Measurements from ENCODE around the gene TXLNG.

TXLNG gene

DNA sequence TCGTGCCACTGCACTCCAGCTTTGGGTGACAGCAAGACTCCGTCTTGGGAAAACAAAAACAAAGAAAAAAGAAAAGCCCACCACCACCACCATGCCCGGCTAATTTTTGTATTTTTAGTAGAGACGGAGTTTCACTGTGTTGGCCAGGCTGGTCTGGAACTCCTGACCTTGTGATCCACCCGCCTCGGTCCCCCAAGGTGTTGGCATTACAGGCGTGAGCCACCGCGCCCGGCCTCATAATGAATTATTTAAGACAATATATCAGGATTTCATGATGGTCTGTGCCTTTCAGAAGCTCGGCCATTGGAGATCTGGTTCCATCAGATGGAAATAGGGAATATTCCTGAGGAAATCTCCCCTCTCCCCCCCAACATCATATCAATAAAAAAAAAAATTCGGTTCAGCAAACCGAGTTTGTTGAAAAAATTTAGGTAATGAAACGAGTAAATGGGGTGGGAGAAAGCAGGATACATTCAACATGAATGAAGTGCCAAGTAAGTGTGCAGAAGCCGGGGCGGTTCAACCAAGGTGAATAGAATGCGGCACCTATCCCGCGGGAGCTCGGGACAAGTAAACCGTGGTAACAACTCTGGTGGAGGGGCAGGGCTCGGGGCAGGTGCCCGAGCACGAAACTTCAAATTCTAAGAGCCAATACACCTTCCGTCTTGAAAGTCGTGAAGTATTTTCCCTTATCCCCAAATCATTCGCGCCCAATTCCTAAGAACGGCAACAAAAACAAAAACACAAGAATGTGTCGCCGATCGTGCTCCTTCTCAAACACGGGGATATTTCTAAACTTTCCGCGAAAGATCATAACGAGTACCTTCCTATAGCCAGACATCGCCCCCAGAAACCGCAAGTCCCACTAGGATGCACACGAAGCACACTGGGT, 773 bp upstream of the TXLNG start:
- no peak for DNase-seq (ENCODE audit: low read depth)

DNA sequence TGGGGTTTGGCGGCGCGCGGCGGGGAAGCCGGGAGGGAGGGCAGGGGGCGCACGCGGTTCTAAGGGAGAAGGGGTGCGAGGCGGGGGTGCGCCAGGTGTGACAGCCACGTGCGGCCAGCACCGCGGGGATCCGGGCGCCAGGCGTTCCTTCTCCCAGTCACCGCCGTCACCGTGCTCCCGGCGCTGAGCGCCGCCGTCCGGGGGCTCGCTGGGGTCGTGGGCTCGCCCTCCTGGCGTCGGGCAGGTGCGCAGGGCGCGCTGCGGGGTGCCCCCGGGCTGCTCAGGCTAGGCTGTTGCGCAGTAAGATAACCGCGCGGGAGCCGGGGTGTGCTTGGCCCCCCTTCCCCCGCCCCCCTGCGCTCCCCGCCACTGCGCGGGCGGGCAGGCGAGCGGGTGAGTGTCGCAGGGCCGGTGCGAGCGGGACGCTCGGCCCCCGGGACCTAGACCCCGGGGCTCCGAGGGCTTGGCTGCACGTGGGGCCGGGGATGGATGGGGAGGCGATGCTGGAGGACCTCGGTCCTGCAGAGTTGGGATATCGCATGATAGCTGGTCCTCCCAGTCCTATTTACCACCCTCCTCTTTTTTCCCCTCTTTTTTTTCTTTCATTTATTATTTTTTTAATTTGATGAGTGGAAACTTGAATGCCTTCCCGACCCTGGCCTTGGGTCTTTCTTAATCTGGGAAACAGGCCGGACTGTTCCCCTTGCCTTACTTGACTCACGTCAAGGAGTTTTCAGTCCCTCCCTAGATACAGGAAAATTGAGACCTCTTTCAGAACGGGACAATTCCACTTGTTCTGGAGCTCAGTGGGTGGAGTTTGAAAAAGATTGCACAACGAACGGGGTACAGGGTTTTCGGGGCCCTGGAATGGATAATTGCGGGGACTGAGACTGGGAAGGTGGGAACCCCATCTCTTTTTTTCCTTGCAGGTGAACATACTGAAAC, 797 bp downstream of the TXLNG start:
- peak; percentile 34 for DNase-seq (ENCODE audit: low read depth)

DNA sequence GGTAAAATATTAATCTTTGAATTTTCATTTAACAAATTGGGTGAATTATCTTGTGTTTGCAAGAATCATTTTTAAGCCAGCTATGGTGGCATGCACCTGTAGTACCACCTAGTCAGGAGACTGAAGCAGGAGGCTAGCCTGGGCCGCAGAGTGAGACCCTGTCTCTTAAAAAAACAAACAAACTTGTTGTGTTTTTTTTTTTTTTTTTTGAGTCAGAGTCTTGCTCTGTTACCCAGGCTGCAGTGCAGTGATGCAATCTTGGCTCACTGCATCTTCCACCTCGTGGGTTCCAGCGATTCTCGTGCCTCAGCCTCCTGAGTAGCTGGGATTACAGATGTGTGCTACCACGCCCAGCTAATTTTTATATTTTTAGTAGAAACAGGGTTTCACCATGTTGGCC, 2.2 kb downstream of the TXLNG start:
- no peak for DNase-seq (ENCODE audit: low read depth)

DNA sequence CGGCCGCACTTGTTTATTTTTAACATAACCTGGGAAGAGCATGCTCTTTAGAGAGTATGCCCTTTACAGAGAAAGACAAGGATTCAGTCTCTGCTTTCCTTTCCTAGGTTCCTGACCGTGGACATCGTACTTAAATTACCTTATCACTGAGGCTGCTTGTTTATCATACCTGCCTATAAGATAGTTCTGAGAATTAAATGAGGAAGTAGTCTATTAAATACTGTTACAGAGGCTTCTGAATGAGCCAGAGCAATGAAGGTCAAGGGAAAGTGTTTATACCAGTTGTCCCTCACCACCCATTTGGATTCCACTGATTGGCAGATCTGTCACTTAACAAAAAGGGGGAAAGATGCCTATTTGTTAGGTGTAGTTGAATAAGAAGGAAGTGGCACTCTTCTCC, 10.0 kb downstream of the TXLNG start:
- DNase-seq (ENCODE audit: low read depth), result no peak

DNA sequence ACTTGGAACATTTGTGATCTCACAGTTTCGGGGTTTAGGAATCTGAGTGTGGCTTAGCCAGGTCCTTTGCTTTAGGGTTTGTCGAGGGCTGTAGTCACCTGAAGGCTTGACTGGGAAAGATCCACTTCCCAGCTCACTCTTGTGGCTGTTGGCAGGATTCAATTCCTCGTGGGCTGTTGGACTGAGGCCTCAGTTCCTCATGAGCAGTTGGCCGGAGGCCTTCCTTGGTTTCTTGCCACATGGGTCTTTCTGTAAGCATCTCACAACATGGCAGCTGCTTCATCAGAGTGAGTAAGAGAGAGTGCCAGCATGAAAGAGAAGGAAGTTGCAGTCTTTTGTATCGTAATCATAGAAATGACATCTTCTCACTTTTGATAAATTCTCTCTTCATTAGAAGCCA, 11.1 kb downstream of the TXLNG start:
- DNase-seq (ENCODE audit: low read depth), result no peak

DNA sequence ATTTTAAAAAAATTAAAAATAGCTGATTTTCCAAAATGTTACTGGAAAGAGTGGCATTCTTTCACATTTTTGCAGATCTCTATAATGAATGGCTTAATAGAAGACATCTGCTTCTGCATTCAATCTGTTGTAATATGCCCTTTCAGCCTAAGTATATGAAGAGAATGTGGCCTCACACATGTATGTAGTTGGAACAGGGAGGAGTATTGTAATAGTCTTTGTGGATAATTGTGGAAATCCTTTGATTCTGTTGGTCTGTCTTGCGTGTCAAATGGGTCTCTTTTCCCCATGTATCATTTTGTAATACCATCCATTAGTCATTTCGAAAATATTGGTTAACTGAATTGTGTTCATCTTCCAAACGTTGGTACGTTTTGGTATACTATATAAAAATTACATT, 11.6 kb downstream of the TXLNG start:
- DNase-seq (ENCODE audit: low read depth), result no peak

DNA sequence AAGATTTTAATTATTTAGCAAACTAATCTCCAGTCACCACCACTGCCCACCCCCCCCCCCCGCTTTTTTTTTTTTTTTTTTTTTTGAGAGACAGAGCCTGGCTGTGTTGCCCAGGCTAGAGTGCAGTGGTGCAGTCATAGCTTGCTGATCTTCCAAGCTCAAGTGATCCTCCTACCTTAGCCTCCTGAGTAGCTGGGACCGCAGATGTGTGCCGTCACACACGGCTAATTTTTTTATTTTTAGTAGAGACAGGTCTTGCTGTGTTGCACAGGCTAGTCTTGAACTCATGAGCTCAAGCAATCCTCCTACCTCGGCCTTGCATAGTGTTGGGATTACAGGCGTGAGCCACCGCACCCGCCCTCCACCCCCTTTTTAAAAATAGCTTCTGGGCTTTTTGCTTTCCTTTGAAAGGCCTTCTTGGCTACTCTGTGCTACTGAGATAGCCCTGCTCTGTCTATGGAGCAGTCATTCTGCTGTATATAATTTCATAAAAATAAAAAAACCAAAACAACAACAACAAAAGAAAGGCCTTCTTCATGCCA, 18.7 kb downstream of the TXLNG start:
- no peak for DNase-seq (ENCODE audit: low read depth)

DNA sequence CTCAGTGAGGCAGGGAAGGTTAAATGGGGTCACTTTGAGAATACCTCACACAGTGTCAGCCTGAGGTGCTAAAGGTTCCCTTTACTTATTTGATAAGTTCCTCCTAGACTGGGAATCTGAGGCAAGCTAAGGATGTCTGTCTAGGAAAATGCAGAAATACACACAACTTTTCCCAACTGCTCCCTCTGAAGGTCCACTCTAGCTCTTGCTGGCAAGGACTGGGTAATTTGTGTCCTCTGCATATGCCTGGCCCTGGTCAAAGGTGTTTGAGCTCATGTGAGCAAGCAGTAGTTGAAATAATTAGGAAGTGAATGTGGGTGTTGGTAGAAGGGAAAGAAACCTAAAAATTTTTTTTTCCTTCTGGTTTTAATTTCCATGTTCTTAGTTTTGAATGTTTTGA, 21.3 kb downstream of the TXLNG start:
- DNase-seq (ENCODE audit: low read depth), result no peak

DNA sequence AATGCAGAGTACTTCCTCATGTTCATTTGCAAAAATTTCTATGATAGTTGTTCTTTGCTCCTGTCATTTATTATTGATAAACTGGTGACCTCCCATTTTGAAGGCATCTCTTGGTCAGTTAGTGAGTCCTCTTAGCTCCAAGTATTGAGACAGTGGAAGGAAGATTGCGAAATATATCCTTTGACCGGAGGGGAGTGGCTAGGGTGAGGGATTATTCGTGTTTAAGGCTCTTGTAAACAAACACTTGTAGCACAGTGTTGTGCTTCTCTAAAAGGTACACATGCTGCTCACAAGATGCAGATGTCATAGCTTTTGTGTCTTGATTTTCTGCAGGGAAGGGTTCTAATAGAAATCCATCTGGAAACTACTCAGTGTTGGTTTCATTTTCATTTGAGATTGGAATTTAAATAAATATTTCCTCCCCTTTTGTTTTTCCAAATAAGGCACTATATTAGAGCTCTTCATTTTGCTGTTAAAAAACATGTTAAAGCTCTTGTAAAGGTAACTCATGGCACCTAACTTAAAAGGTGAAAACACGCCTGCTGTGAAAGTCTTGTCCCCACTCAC, 21.8 kb downstream of the TXLNG start:
- DNase-seq (ENCODE audit: low read depth), result no peak

DNA sequence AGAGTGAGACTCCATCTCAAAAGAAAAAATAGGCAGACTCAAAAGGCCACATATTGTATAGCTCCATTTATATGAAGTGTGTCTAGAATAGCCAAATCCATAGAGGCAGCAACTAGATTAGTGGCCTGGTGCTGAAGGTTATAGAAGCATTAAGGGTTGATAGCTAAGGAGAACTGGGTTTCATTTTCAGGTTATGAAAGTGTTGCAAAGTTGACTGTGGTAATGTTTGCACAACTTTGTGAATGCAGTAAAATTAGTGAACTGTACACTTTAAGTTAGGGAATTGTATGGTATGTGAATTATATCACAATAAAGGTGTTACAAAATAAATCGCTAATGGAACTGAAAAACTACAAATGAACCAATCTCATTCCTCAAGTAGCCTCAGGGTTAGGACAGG, 28.3 kb downstream of the TXLNG start:
- no peak for DNase-seq (ENCODE audit: low read depth)

DNA sequence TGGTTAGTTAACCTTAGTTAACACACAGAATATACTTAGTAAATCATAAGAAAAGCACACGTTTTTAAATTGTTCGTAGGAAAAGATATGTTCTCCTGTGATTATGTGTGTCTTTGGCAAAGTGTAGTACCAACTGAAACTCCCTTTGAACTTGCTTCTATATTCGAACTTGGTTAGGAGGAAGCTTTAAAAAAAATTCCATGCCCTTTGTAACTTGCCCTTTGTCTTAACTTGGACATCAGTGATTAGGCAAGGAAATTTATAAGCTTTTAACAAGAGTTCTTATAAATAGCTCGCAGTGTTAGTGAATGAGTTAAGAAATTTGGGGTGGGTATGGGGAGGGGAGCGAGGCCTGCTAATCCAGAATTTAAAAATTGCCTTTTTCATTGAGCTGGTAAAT, 33.4 kb downstream of the TXLNG start:
- no peak for DNase-seq (ENCODE audit: low read depth)

DNA sequence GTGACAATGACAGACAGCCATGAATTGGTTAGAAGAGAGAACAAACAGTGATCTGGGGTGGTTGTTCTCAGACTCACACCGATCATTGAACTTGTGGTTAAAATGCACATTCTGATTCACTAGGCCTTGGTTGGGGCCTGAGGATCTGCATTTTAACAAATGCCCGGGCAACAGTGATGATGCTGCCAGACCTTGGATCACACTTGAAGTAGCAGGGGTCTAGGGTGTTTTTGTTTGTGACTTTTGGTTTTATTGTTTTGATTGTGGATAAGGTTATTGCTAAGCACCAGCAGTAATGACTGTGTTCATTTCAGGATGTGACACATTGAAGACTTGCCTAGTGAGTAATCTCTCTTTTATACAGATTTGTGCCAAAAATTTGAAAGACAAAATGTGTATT, 36.5 kb downstream of the TXLNG start:
- DNase-seq (ENCODE audit: low read depth), result no peak

DNA sequence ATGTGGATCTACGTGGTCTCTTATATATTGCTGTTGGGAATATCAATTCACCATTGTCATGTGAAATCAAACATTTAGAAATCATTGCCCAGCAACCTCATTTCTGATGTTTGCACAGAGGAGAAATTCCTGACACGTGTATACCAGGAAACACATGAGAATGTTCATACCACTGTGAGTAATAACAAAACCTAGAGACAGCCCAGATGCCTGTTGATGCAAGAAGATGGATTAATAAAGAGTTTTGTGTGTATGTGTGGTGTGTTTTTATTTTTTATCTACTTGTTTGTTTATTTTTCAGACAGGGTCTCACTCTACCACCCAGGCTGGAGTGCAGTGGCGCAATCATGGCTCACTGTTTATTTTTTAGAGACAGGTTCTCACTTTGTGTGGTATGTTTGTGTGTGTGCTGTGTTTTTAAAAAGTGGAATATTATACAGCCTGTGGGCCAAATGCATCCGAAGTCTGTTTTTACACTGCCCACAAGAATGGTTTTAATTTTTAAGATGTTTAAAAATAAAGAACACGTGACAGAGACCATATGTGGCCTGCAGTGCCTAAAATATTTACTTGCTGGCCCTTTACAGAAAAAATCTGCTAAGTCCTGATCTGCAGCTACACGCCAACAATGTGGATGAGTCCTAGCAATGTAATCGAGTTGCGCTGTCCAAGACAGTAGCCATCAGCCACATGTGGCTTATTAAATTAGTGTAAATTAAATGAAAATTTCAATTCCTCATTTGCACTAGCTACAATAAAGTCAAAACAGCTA, 39.2 kb downstream of the TXLNG start:
- DNase-seq (ENCODE audit: low read depth), result no peak

DNA sequence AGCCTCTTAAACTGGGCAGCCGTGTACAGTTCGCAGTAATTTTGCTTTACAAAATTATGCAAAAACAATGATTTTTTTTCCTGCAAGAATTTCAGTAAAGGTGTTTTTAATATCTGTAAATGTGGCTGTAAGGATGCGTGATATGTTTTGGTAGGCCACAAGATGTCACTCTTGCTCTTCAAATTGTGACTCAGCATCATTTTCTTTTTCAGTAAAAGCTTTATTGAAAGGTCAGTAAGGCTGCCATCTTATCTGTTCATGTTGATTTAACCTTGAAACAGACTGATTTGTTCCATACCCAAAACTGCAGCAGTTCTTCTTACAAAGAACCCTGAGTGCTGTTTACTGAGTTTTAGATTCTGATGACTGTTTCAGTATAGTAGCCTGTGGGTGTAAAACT, 39.9 kb downstream of the TXLNG start:
- no peak for DNase-seq (ENCODE audit: low read depth)

DNA sequence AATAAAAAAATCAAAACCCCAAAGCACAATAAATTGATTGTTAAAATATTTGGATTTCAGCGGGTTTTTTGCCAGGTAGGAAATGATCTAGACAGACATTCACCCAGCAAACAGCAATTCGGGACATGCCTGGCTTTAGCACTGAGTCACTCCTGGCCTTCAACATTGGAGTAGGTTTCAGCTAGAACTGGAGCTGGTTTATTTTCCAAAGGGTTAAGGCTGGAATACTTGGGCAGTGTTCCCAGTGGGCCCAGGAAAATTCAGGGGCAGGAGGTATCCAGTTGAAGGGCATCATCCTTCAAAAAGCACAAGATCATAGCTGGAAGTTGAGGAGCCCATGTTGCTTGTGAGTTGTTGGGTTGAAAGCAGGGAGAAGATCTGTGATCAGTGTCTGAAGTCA, 41.0 kb downstream of the TXLNG start:
- DNase-seq (ENCODE audit: low read depth), result no peak

DNA sequence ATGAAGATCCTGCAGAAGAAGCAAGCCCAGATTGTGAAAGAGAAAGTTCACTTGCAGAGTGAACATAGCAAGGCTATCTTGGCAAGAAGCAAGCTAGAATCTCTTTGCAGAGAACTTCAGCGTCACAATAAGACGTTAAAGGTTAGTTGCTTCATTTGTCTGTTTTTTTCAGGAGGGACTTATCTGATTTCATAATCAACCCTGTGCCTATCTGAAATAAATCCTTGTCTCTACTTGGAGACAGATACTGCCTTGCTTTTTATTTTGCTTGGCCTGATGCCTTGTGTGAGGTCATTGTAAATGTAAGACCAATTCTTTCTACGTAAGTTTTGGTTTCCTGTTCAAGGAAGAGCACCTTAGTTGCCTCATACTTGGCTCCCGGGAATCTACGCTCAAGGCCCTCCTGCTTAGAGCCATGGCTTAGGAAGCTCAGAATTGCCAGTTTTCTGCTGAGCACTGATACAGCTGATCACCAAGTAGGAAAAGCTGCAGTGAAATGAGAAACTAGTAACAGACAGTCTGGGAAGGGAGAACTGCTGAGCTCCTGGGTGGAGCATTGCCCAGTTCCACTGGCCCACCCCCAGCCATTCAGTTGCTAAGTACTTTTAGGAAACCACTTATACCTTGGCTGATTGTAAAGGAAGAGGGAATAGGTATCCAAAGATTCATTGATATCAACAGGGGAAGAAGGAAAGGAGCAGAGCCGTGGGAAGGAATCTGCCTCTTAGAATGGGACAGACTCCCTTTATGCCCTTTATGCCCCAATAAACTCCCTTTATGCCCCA, 42.0 kb downstream of the TXLNG start:
- no peak for DNase-seq (ENCODE audit: low read depth)

DNA sequence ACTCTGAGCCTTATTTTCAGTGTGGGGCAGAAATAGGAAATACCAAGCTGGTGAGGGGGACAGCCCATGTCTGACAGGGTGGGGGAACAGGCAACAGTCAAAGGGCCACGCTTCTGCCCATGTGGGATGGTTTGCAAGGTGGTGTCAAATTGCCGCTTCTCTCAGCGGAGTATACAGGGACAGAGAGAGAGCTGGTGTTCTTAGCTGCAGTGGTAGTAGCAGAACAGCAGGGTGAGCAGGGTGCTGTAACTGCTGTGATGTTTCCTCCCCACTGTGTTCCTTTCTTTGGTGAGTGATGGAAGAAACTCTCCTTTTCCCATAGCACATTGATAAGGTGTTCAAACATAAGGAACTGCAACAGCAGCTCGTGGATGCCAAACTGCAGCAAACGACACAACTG, 46.0 kb downstream of the TXLNG start:
- no peak for DNase-seq (ENCODE audit: low read depth)

DNA sequence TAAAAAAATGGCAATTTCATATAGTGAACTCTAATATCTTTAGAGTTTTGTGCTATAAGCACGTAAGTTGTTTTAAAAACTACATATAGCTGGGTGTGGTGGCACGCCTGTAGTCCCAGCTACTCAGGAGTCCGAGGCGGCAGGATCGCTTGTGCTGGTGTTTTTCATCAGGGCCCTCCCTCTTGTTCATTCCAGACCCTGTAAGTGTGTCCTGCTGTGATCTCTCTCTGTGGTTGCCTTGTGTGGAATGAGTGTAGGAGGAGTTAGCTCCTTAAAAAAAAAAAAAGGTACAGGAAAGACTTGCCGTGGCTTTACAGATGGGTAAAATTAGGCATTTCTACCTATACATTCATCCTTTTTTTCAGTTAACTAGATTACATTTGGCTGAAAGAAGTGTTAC, 48.5 kb downstream of the TXLNG start:
- DNase-seq (ENCODE audit: low read depth), result no peak

DNA sequence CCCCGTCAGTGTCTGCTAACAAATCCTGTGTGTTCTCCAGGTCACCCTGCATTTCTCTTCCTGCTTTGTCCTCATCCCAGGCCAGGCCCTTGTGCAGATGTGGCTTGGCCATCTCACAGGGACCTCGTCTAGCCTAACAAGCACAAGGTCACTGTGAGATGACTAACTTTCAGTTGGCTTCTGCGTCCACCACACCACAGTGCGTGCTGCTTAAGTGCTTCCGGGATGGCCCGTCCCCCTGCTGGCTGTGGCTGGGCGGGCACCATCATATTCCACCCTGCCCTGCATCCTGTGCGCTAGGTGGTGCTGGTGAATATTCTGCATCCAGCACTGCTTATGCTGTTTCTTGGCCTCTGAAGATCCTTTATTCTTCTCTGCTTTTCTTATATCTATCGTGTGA, 50.1 kb downstream of the TXLNG start:
- no peak for DNase-seq (ENCODE audit: low read depth)

DNA sequence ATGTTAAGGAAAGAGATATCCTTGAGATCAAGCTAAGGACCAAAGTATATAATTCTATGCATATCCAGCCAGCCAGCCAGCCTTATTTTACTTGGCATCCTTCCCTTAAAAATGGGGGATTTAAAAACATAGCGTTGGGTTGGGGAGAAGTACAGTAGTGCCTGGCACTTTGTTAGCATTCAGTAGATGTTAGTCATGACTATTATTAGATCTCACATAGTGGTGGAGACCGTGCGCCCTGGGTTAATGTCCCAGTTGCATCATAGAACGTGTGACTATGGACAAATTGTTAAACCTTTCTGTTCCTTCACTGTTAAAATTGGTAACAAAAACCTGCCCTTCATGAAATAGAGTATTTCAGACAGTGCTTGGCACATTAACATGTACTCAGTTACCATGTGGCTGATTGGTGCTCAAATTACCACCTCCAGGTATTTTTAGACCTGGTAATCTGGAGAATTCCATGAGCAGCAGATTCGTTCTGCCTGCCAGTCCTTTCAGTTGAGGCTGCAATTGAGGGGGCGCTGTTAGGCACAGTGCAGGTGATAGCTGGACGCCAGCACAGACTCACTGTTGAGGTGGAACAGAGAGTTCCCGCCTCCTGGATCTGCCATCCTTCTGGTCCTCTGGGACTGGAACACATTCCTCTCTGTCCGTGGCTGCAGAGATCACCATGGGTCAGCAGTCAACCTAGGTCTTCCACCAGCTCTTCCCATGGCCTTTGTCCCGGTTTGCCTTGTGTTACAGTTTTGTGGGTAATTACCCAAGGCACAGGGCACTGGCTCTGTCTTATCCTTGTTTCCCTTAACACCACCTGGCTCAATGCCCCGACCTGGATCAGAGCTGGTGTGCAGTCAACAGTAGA, 52.2 kb downstream of the TXLNG start:
- no peak for DNase-seq (ENCODE audit: low read depth)
